Measurements from ENCODE around the gene WBP1. TPM values are rescaled to one million over a fixed set of nuclear protein-coding genes. Genes with fewer than 3 reads are reported as not detected.
A peak's percentile ranks its signal among the peaks of the same experiment; 100 is the strongest.
"Not testable (repeated sequence)": the region's sequence is repeated elsewhere in the genome, so short reads cannot be mapped to it uniquely, and the experiment has no call there.

The WBP1 gene
- total RNA-seq, 1 donor from 2014 or later: 62.4 TPM

GRCh38 chr2:74464406-74464805 is 6.2 kb downstream of the WBP1 start:
- H3K9me3 Mint-ChIP-seq (ENCODE audit: low read depth): no peaks in the 10 kb centered on the region
- H3K27me3 Mint-ChIP-seq (ENCODE audit: low read depth): no peaks in the 10 kb centered on the region
- peak overlapping the region; percentile 68 for H3K27ac Mint-ChIP-seq (ENCODE audit: unreplicated experiment)
- peaks cover 37% of the 10 kb centered on the region for H3K4me1 Mint-ChIP-seq (ENCODE audit: low read depth)
- DNase-seq (ENCODE audit: low spot score): no peak
- peaks cover 2% of the 10 kb centered on the region for H3K36me3 Mint-ChIP-seq (ENCODE audit: low read depth)
- no peak for TF ChIP-seq CTCF (IDR thresholded peaks at IDR 0.05)
- H3K4me3 Mint-ChIP-seq (ENCODE audit: unreplicated experiment): peak overlapping the region; percentile 99

- not testable (repeated sequence) for H3K27ac Mint-ChIP-seq (ENCODE audit: unreplicated experiment); H3K4me3 Mint-ChIP-seq (ENCODE audit: unreplicated experiment)
- H3K4me1 Mint-ChIP-seq (ENCODE audit: low read depth): peaks cover 29% of the 10 kb centered on the region
Observed at GRCh38 chr2:74470742-74471141, 12.5 kb downstream of the WBP1 start.

GRCh38 chr2:74471332-74472065 is 13.3 kb downstream of the WBP1 start:
- TF ChIP-seq CTCF (IDR thresholded peaks at IDR 0.05): no peak
- DNase-seq (ENCODE audit: low spot score): no peak
- peak overlapping the region; percentile 97 for H3K27ac Mint-ChIP-seq (ENCODE audit: unreplicated experiment)
- H3K27me3 Mint-ChIP-seq (ENCODE audit: low read depth): no peaks in the 10 kb centered on the region
- peaks cover 25% of the 10 kb centered on the region for H3K4me1 Mint-ChIP-seq (ENCODE audit: low read depth)
- H3K36me3 Mint-ChIP-seq (ENCODE audit: low read depth): peaks cover 8% of the 10 kb centered on the region
- no peaks in the 10 kb centered on the region for H3K9me3 Mint-ChIP-seq (ENCODE audit: low read depth)
- H3K4me3 Mint-ChIP-seq (ENCODE audit: unreplicated experiment): peak overlapping the region; percentile 85

More at GRCh38 chr2:74470742-74471141, 12.5 kb downstream of the WBP1 start:
- H3K27me3 Mint-ChIP-seq (ENCODE audit: low read depth); H3K9me3 Mint-ChIP-seq (ENCODE audit: low read depth); H3K36me3 Mint-ChIP-seq (ENCODE audit: low read depth); DNase-seq (ENCODE audit: low spot score): not testable (repeated sequence)

- Mint-ChIP-seq H3K4me3 (ENCODE audit: unreplicated experiment) (peak within 1 kb of the TSS; percentile 85), H3K4me1 (ENCODE audit: low read depth) (peaks cover 25% of the 10 kb centered on the region), H3K36me3 (ENCODE audit: low read depth) (peaks cover 9% of the 10 kb centered on the region), H3K27me3 (ENCODE audit: low read depth) (no peaks in the 10 kb centered on the region), H3K9me3 (ENCODE audit: low read depth) (no peaks in the 10 kb centered on the region), H3K27ac (ENCODE audit: unreplicated experiment) (peak within 1 kb of the TSS; percentile 97)
- TF ChIP-seq CTCF (IDR thresholded peaks at IDR 0.05): no peak
- DNase-seq (ENCODE audit: low spot score): peak; percentile 97
Observed at GRCh38 chr2:74472086-74472944, 14.1 kb downstream of the WBP1 start, which contains the start of gene MRPL53. Gene MRPL53, minus strand, starts transcription at chr2:74472680. Its CDS starts 20 bp downstream, at chr2:74472660.

GRCh38 chr2:74472945-74473258 is 14.7 kb downstream of the WBP1 start:
- Mint-ChIP-seq H3K27me3 (ENCODE audit: low read depth) (no peaks in the 10 kb centered on the region), H3K4me1 (ENCODE audit: low read depth) (peaks cover 25% of the 10 kb centered on the region), H3K4me3 (ENCODE audit: unreplicated experiment) (peak overlapping the region; percentile 85), H3K9me3 (ENCODE audit: low read depth) (no peaks in the 10 kb centered on the region), H3K27ac (ENCODE audit: unreplicated experiment) (peak overlapping the region; percentile 97), H3K36me3 (ENCODE audit: low read depth) (peaks cover 12% of the 10 kb centered on the region)
- no peak for DNase-seq (ENCODE audit: low spot score)
- no peak for TF ChIP-seq CTCF (IDR thresholded peaks at IDR 0.05)

Measured in chondrocyte (in vitro differentiated cells).